HL-60/S4 treated with retinoic acid at 250 ng/mL for 4 days and 3 days (cell line): ENCODE results near the gene HIVEP3.

Source experiments
- in situ Hi-C: fragments of 300-500 bp; cut with MboI; formaldehyde crosslinking; loops from 2 replicates; pipeline ENCODE4 v1.7.0; 2022; ENCODE audit warnings: low sequenced_read_pairs

HIVEP3 gene

GRCh38 chr1:41813755-41814745, 104.7 kb downstream of the HIVEP3 start:
- in situ Hi-C loops, result no loop called here

GRCh38 chr1:41813226-41813625, 105.5 kb downstream of the HIVEP3 start:
- in situ Hi-C loops, result no loop called here

- in situ Hi-C loops, result no loop called here
Measured at GRCh38 chr1:41812453-41812852, 106.3 kb downstream of the HIVEP3 start.

GRCh38 chr1:41812051-41812450, 106.7 kb downstream of the HIVEP3 start:
- in situ Hi-C loops, result no loop called here

- in situ Hi-C loops, result no loop called here
Measured at GRCh38 chr1:41811051-41811795, 107.5 kb downstream of the HIVEP3 start.

- in situ Hi-C loops, result no loop called here
Measured at GRCh38 chr1:41810446-41810845, 108.3 kb downstream of the HIVEP3 start.

GRCh38 chr1:41809692-41810091, 109.0 kb downstream of the HIVEP3 start:
- in situ Hi-C loops, result no loop called here

- in situ Hi-C loops, result no loop called here
Measured at GRCh38 chr1:41807390-41807789, 111.3 kb downstream of the HIVEP3 start.

- in situ Hi-C loops, result no loop called here
Measured at GRCh38 chr1:41806472-41807155, 112.1 kb downstream of the HIVEP3 start.

GRCh38 chr1:41805771-41806471, 112.8 kb downstream of the HIVEP3 start:
- in situ Hi-C loops, result no loop called here

- in situ Hi-C loops, result no loop called here
Measured at GRCh38 chr1:41804176-41804575, 114.5 kb downstream of the HIVEP3 start.

GRCh38 chr1:41803656-41804055, 115.1 kb downstream of the HIVEP3 start:
- in situ Hi-C loops, result no loop called here

- in situ Hi-C loops, result no loop called here
Measured at GRCh38 chr1:41802532-41803501, 115.9 kb downstream of the HIVEP3 start.

GRCh38 chr1:41800311-41800829, 118.4 kb downstream of the HIVEP3 start:
- in situ Hi-C loops, result no loop called here

GRCh38 chr1:41799723-41800122, 119.0 kb downstream of the HIVEP3 start:
- in situ Hi-C loops, result no loop called here

- in situ Hi-C loops, result no loop called here
Measured at GRCh38 chr1:41799205-41799604, 119.5 kb downstream of the HIVEP3 start.

- in situ Hi-C loops, result no loop called here
Measured at GRCh38 chr1:41795205-41795762, 123.4 kb downstream of the HIVEP3 start.

GRCh38 chr1:41794031-41794430, 124.7 kb downstream of the HIVEP3 start:
- in situ Hi-C loops, result no loop called here

- in situ Hi-C loops, result no loop called here
Measured at GRCh38 chr1:41792485-41792770, 126.3 kb downstream of the HIVEP3 start.
